ENCODE results near the gene XYLT1.

DNA sequence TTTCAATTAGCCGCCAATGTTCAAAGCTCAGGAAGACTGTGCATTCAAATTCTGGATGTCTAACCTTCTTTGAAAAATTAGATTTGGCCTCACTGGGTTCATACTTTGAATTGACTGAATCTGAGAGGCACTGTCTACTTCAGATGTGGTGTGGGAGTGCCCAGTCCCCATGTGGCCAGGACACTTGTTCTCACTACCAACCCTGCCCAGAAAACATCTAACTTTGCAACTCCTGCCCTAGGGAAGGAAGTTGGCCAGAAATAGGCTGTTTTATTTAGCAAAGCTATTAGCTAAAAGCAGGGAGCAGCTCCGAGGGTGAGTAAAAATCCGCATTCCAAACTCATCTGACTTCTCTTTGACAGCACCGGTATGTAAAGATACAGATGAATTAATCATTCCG, 86.3 kb downstream of the XYLT1 start:
- TF ChIP-seq FOXA1 (IDR thresholded peaks at IDR 0.05) = no peak
- TF ChIP-seq ZNF384 (IDR thresholded peaks at IDR 0.05) = no peak
- TF ChIP-seq SP1 (IDR thresholded peaks at IDR 0.05) = no peak
- no peak for TF ChIP-seq TARDBP (IDR thresholded peaks at IDR 0.05)
- no peak for TF ChIP-seq SUZ12 (IDR thresholded peaks at IDR 0.05)
- TF ChIP-seq LEF1 (IDR thresholded peaks at IDR 0.05; ENCODE audit: borderline replicate concordance) = no peak
- TF ChIP-seq CTBP1 (IDR thresholded peaks at IDR 0.05; ENCODE audit: borderline replicate concordance) = no peak
